Prostate gland (tissue), 2 donors: Measurements from ENCODE around the gene COQ4. TPM values are rescaled to one million over a fixed set of nuclear protein-coding genes. Genes with fewer than 3 reads are reported as not detected.

Experiments
- DNase-seq: peaks from one replicate; pipeline ENCODE4 v3.0.0-alpha.2; 2019; ENCODE audit warnings: low spot score
- H3K27ac ChIP-seq, 2 donors: fragments of 200-600 bp; sonication (generic); 2 replicates each; pipeline ENCODE4 v1.5.1; 2017 to 2019
- H3K27me3 ChIP-seq: fragments of 200-600 bp; sonication (generic); replicated peaks from 2 replicates; pipeline ENCODE4 v1.5.1; 2019; ENCODE audit not compliant: insufficient read depth
- H3K36me3 ChIP-seq, 2 donors: fragments of 200-600 bp; sonication (generic); 1 replicate in 1 of 2; 2 replicates in 1 of 2; pipeline versions ENCODE4 v1.5.1 to v1.8.1; 2017 to 2019
- H3K4me1 ChIP-seq: fragments of 200-600 bp; sonication (generic); replicated peaks from 2 replicates; pipeline ENCODE4 v1.5.1; 2019
- H3K4me3 ChIP-seq, 2 donors: fragments of 200-600 bp; sonication (generic); 2 replicates each; pipeline ENCODE4 v1.5.1; 2017 to 2019
- H3K9me3 ChIP-seq: fragments of 200-600 bp; sonication (generic); 2 replicates; pipeline ENCODE4 v1.5.1; 2017
- POLR2A ChIP-seq: fragments of 450-650 bp; IDR thresholded peaks from one replicate; pipeline ENCODE4 v1.6.1; 2016; ENCODE audit warnings: antibody characterized with exemption, mild to moderate bottlenecking
- POLR2AphosphoS5 ChIP-seq: sonication (generic); formaldehyde crosslinking; IDR thresholded peaks from one replicate; pipeline ENCODE4 v1.6.1; 2017; ENCODE audit warnings: antibody characterized with exemption
- WGBS: methylation state at CpG from one replicate; pipeline ENCODE4 v1.1.5; 2018; 5-methylcytosine and 5-hydroxymethylcytosine counted together
- intact Hi-C: fragments of 100-400 bp; cut with DNase I; formaldehyde crosslinking; loops from one replicate; pipeline ENCODE4 v1.14.2; 2022
- total RNA-seq, 2 donors: library from RNA; depleted of rRNA; stranded (reverse); fragments of >200 nt; gene quantifications; one replicate each; pipeline ENCODE4 v1.1.0, GENCODE V29; 2016
- TF ChIP-seq, protein P1 (sequence below), 4 experiments: fragments of 200-600 bp in 2 of 4; fragments of 450-650 bp in 2 of 4; sonication (generic) in 2 of 4; IDR thresholded peaks; 1 replicate in 3 of 4; 2 replicates in 1 of 4; pipeline ENCODE4 v1.5.1; 2016 to 2019; ENCODE audit warnings: antibody characterized with exemption in 4 of 4, mild to moderate bottlenecking in 2 of 4, moderate library complexity in 2 of 4

Gene COQ4
- total RNA-seq, 2 donors from 2014 or later: 57.5 to 89.6 TPM

- no peak overlapping the region for H3K4me3 ChIP-seq
- DNase-seq: no peak
- H3K36me3 ChIP-seq: peaks cover 0 to 3% of the 10 kb centered on the region in 2 donors
- no peaks in the 10 kb centered on the region for H3K4me1 ChIP-seq
- H3K27me3 ChIP-seq: no peaks in the 10 kb centered on the region
- TF ChIP-seq, protein P1, sequence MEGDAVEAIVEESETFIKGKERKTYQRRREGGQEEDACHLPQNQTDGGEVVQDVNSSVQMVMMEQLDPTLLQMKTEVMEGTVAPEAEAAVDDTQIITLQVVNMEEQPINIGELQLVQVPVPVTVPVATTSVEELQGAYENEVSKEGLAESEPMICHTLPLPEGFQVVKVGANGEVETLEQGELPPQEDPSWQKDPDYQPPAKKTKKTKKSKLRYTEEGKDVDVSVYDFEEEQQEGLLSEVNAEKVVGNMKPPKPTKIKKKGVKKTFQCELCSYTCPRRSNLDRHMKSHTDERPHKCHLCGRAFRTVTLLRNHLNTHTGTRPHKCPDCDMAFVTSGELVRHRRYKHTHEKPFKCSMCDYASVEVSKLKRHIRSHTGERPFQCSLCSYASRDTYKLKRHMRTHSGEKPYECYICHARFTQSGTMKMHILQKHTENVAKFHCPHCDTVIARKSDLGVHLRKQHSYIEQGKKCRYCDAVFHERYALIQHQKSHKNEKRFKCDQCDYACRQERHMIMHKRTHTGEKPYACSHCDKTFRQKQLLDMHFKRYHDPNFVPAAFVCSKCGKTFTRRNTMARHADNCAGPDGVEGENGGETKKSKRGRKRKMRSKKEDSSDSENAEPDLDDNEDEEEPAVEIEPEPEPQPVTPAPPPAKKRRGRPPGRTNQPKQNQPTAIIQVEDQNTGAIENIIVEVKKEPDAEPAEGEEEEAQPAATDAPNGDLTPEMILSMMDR (IDR thresholded peaks at IDR 0.05): no peak
- TF ChIP-seq POLR2A: no peak
- no peak for TF ChIP-seq POLR2AphosphoS5
- no peaks in the 10 kb centered on the region for H3K9me3 ChIP-seq
- WGBS: 95% methylated on average over 4 of the region's 4 CpGs
- intact Hi-C loops: no loop called here
- no peak overlapping the region for H3K27ac ChIP-seq
These were observed 29.5 kb upstream of the COQ4 start for GRCh38 chr9:128293091-128293490.

GRCh38 chr9:128294142-128294541 is 28.5 kb upstream of the COQ4 start:
- Histone ChIP-seq H3K27me3 (no peaks in the 10 kb centered on the region), H3K27ac (no peak overlapping the region), H3K9me3 (no peaks in the 10 kb centered on the region), H3K4me1 (no peaks in the 10 kb centered on the region), H3K4me3 (no peak overlapping the region), H3K36me3 (no peaks in the 10 kb centered on the region)
- intact Hi-C loops: no loop called here
- TF ChIP-seq, protein P1 (IDR thresholded peaks at IDR 0.05): no peak
- TF ChIP-seq POLR2AphosphoS5 (no peak), POLR2A (no peak)
- WGBS: 71% methylated on average over 4 of the region's 4 CpGs
- DNase-seq: no peak

DNA sequence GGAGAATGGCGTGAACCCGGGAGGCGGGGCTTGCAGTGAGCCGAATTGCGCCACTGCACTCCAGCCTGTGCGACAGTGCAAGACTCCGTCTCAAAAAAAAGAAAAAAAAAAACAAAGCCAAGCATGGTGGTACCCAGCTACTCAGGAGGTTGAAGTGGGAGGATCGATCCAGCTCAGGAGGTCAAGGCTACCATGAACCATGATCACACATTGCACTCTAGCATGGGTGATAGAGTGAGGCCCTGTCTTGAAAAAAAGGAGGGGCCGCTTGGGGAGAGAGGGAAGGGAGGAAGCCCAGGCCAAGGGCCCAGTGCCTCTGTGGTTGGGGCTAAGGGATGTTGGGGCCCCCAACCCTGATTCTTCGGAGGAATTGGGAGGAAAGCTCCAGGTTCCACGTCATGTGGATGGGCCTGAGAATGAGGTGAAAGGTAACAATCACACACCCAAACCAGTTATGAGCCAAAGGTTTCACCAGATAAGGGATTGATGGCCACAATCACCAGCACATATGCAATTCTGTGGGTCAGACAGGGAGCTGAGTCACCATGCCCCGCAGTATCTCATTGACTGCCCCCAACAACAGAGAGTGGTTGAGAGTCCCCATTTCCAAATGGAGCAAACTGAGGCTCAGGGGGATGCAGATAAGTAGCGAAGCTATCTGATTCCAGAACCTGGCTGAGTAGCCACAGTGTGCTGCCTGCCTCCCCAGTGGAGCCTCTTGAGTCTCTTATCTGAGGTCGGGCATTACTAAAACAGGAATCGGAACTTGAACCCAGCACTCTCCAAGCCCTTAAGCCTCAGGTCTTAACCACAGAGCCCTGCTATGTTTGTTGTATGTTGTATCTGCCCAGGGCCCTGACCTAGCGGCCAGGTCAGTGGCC is 26.1 kb upstream of the COQ4 start:
- Histone ChIP-seq H3K36me3 (no peaks in the 10 kb centered on the region), H3K4me1 (no peaks in the 10 kb centered on the region), H3K4me3 (no peak overlapping the region), H3K27ac (no peak overlapping the region), H3K9me3 (no peaks in the 10 kb centered on the region), H3K27me3 (no peaks in the 10 kb centered on the region)
- TF ChIP-seq, protein P1 (IDR thresholded peaks at IDR 0.05): no peak
- TF ChIP-seq POLR2AphosphoS5 (no peak), POLR2A (no peak)
- 87% methylated on average over 16 of the region's 16 CpGs for WGBS
- intact Hi-C loops: no loop called here
- DNase-seq: no peak

DNA sequence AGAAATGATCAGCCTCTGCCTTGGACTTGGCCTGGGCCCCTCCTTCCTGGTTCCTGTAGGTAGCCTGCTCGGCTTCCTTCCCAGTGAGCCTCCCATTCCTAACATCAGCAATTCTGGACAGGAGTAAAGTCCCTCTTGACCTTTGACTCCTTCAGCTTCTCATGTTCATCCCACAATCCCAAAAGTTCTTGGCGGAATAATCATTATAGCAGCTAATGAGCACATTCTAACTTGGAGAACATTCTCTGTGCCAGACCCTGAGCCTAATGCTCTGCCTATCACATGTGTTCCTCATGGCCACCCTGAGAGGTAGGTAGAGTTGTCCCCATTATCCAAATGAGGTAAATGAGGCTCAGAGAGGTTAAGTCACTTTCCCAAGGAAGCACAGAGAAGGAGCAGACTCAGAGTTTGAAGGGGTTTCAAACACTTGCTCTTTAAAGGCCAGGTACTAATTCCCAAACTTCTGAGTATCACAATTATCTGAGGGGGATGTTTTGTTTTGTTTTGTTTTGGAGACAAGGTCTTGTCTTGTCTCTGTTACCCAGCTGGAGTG is 25.3 kb upstream of the COQ4 start:
- Histone ChIP-seq H3K9me3 (no peaks in the 10 kb centered on the region), H3K4me3 (no peak overlapping the region), H3K27me3 (no peaks in the 10 kb centered on the region), H3K4me1 (no peaks in the 10 kb centered on the region), H3K27ac (no peak overlapping the region), H3K36me3 (no peaks in the 10 kb centered on the region)
- TF ChIP-seq, protein P1 (IDR thresholded peaks at IDR 0.05): no peak
- TF ChIP-seq POLR2A (no peak), POLR2AphosphoS5 (no peak)
- WGBS: 81% methylated on average over 2 of the region's 2 CpGs
- no peak for DNase-seq
- intact Hi-C loops: no loop called here
